HEK293T (cell line): ENCODE measurements around the gene DCTPP1.

Experiments
- CTCF ChIA-PET: fragments of 350-600 bp; formaldehyde crosslinking; extraction: SDS; loops from one replicate; lab custom pipeline; 2021; ENCODE audit warnings: antibody characterized with exemption, inconsistent platforms; lab: Yijun Ruan, JAX
- POLR2A ChIA-PET: fragments of 350-600 bp; formaldehyde crosslinking; extraction: SDS; loops from one replicate; lab custom pipeline; 2020; ENCODE audit warnings: antibody characterized with exemption, inconsistent platforms; lab: Yijun Ruan, JAX
- DNase-seq: peaks from one replicate; pipeline ENCODE4 v3.0.0; 2012; ENCODE audit warnings: mixed read lengths; ENCODE audit errors: extremely low spot score
- ARNT ChIP-seq: fragments of 450-650 bp; IDR thresholded peaks from 2 replicates; pipeline ENCODE4 v1.6.1; 2017; ENCODE audit warnings: mild to moderate bottlenecking
- BHLHE40 ChIP-seq: fragments of 450-650 bp; IDR thresholded peaks from 2 replicates; pipeline ENCODE4 v1.6.1; 2016; ENCODE audit warnings: mild to moderate bottlenecking, moderate library complexity, borderline replicate concordance
- CTBP1 ChIP-seq: fragments of 450-650 bp; IDR thresholded peaks from 2 replicates; pipeline ENCODE4 v1.6.1; 2016; ENCODE audit warnings: borderline replicate concordance
- ELF4 ChIP-seq: fragments of 450-650 bp; IDR thresholded peaks from 2 replicates; pipeline ENCODE4 v1.6.1; 2017; ENCODE audit warnings: antibody characterized with exemption
- FOXA1 ChIP-seq: fragments of 450-650 bp; IDR thresholded peaks from 2 replicates; pipeline ENCODE4 v1.6.1; 2016; ENCODE audit warnings: mild to moderate bottlenecking
- FOXK2 ChIP-seq: fragments of 450-650 bp; IDR thresholded peaks from 2 replicates; pipeline ENCODE4 v1.6.1; 2016; ENCODE audit warnings: mild to moderate bottlenecking
- FOXM1 ChIP-seq: fragments of 450-650 bp; IDR thresholded peaks from 2 replicates; pipeline ENCODE4 v1.6.1; 2017; ENCODE audit warnings: mild to moderate bottlenecking, borderline replicate concordance
- HDGF ChIP-seq: fragments of 450-650 bp; IDR thresholded peaks from 2 replicates; pipeline ENCODE4 v1.6.1; 2017; ENCODE audit warnings: antibody characterized with exemption, borderline replicate concordance
- L3MBTL2 ChIP-seq: fragments of 450-650 bp; conservative IDR thresholded peaks from 2 replicates; pipeline ENCODE4 v1.6.1; 2016; ENCODE audit warnings: mild to moderate bottlenecking
- LEF1 ChIP-seq: fragments of 450-650 bp; IDR thresholded peaks from 2 replicates; pipeline ENCODE4 v1.6.1; 2017; ENCODE audit warnings: mild to moderate bottlenecking, borderline replicate concordance
- NFRKB ChIP-seq: fragments of 450-650 bp; IDR thresholded peaks from 2 replicates; pipeline ENCODE4 v1.6.1; 2016; ENCODE audit warnings: mild to moderate bottlenecking, moderate library complexity
- SP1 ChIP-seq: fragments of 450-650 bp; IDR thresholded peaks from 2 replicates; pipeline ENCODE4 v1.6.1; 2017
- SUZ12 ChIP-seq: fragments of 450-650 bp; IDR thresholded peaks from 2 replicates; pipeline ENCODE4 v1.6.1; 2016; ENCODE audit warnings: mild to moderate bottlenecking
- TARDBP ChIP-seq: fragments of 450-650 bp; IDR thresholded peaks from 2 replicates; pipeline ENCODE4 v1.6.1; 2016
- ZNF384 ChIP-seq: fragments of 450-650 bp; IDR thresholded peaks from 2 replicates; pipeline ENCODE4 v1.6.1; 2016
- TF ChIP-seq, protein P1 (sequence below): fragments of 450-650 bp; IDR thresholded peaks from 2 replicates; pipeline ENCODE4 v1.6.1; 2016

The DCTPP1 gene

DNA sequence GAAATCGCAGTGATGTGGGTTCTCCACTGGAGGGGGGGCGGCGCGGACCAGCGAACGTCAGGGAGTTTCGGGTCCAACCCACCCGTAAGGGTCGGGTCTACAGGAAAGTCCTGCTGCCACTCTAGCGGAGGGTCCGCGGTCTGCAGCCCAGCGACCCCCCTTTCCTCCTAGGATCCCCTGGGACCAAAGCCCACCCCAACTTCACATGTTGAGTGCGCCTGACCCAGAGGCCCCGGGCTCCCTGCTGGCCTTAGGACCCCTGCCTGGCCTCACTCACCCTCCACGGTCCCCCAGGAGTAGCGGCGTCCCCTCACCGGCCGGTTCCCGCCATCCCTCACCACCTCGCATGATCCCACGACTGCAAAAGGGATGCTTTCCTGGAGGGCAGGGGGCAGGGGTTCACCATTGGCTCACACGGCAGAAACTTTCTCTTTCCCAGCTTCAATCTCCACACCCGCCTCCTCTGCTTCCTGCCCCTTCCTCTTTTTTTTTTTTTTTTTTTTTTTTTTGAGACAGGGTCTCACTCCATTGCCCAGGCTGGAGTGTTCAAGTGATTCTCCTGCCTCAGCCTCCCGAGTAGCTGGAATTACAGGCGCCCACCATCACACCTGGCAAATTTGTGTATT is 50.6 kb downstream of the DCTPP1 start:
- TF ChIP-seq HDGF (peak; percentile 65; the same call in 1 of the 2 replicates), ARNT (no peak), FOXM1 (no peak), ELF4 (no peak), CTBP1 (no peak), FOXA1 (no peak)
- no peak for DNase-seq
- ChIA-PET CTCF (no interaction called here), POLR2A (interaction anchor here (1.7 to 9.4 kb wide), 6 partner anchors 10 to 28 kb away, joined by 4 to 75 read pairs (median 13); partner anchors contain the start of genes CD2BP2, ZNF48 and ZNF771)

DNA sequence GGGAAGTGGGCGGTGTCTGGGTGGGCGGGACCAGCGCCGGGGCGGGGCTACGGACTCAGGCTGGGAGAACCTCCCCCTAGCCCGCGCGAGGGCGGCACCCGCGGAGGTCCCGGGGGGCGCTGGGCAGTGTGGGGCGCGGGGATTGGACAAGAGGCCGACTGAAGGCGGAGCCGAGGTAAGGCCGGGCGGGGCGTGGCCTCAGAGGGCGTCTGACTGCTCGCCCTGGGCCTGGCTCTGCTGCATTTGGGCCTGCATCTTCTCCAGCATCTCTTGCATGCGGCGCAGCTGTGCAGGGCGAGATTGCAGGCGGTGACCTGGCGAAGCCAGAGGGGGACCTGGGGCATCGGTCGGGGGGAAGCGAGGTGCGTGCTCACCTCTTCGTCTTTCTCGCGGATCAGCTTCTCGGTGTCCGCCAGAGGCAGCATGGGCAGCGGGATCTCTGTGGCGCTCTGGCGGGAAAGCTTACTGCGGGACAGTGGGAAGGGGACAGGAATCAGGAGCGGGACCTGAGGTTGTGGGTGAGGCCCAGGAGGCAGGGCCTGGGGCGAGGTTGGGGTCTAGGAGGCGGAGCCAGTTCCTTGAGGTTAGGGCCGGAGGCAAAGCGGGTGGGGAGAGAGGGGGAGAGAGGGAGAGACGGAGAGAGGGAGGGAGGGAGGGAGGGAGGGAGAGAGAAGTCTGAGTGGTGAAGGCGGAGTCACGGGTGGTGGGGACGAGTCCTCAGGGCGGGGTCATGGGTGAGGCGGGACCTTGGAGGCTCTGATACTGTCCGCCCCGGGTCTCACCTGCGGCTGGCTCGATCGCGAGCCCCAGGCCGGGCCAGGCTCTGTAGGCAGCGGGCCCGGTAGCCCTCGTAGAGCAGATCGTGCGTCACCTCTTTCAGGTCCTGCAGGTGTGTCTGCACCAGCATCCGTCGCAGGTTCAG is 51.3 kb downstream of the DCTPP1 start:
- ChIA-PET POLR2A (interaction anchor here (0.7 to 9.4 kb wide), 19 partner anchors 10 to 574 kb away, joined by 3 to 75 read pairs (median 4); partner anchors contain the start of genes ALDOA, CD2BP2, DCTPP1 and TBX6), CTCF (interaction anchor here (0.6 to 2.0 kb wide), 3 partner anchors 17 to 236 kb away, joined by 4 to 6 read pairs (median 6); partner anchors contain the start of gene ZNF48)
- no peak for TF ChIP-seq FOXA1
- TF ChIP-seq LEF1: no peak
- TF ChIP-seq HDGF: no peak
- no peak for TF ChIP-seq FOXK2
- no peak for TF ChIP-seq ZNF384
- TF ChIP-seq SUZ12: no peak
- no peak for TF ChIP-seq TARDBP
- no peak for TF ChIP-seq SP1
- no peak for TF ChIP-seq L3MBTL2
- TF ChIP-seq NFRKB: no peak
- TF ChIP-seq BHLHE40: no peak
- TF ChIP-seq ELF4: no peak
- peak; percentile 100 for DNase-seq

DNA sequence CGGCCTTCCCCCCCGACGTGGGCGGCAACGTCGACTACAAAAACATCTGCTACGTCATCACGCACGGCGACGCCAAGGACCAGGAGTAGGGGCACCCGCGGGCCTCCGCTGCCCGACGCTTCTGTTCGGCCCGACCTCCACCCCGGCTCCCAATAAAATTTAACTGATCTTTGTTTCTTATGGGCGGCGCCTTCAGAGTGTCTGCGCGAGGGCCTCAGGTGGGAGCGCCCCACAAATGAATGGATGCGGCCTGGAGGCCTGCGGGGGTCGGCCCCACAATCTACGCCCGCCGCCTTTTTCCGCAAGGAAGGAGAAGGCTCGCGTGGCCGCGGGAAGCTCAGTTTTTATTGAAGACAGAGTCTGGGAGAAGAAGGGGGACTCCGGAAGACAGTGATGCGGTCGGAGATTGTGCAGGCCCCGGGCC is 52.0 kb downstream of the DCTPP1 start:
- ChIA-PET POLR2A (interaction anchor here (0.7 to 9.4 kb wide), 20 partner anchors 9 to 574 kb away, joined by 3 to 75 read pairs (median 4); partner anchors contain the start of genes ALDOA, CD2BP2, DCTPP1 and TBX6), CTCF (interaction anchor here (0.6 to 2.0 kb wide), 3 partner anchors 18 to 237 kb away, joined by 4 to 6 read pairs (median 6); partner anchors contain the start of gene ZNF48)
- TF ChIP-seq SUZ12: no peak
- TF ChIP-seq, protein P1, sequence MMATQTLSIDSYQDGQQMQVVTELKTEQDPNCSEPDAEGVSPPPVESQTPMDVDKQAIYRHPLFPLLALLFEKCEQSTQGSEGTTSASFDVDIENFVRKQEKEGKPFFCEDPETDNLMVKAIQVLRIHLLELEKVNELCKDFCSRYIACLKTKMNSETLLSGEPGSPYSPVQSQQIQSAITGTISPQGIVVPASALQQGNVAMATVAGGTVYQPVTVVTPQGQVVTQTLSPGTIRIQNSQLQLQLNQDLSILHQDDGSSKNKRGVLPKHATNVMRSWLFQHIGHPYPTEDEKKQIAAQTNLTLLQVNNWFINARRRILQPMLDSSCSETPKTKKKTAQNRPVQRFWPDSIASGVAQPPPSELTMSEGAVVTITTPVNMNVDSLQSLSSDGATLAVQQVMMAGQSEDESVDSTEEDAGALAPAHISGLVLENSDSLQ: no peak
- TF ChIP-seq ELF4: no peak
- TF ChIP-seq NFRKB: no peak
- no peak for TF ChIP-seq FOXK2
- TF ChIP-seq FOXM1: no peak
- no peak for TF ChIP-seq TARDBP
- no peak for TF ChIP-seq FOXA1
- no peak for TF ChIP-seq ZNF384
- TF ChIP-seq CTBP1: no peak
- no peak for TF ChIP-seq SP1
- TF ChIP-seq BHLHE40: no peak
- peak; percentile 88 for DNase-seq

DNA sequence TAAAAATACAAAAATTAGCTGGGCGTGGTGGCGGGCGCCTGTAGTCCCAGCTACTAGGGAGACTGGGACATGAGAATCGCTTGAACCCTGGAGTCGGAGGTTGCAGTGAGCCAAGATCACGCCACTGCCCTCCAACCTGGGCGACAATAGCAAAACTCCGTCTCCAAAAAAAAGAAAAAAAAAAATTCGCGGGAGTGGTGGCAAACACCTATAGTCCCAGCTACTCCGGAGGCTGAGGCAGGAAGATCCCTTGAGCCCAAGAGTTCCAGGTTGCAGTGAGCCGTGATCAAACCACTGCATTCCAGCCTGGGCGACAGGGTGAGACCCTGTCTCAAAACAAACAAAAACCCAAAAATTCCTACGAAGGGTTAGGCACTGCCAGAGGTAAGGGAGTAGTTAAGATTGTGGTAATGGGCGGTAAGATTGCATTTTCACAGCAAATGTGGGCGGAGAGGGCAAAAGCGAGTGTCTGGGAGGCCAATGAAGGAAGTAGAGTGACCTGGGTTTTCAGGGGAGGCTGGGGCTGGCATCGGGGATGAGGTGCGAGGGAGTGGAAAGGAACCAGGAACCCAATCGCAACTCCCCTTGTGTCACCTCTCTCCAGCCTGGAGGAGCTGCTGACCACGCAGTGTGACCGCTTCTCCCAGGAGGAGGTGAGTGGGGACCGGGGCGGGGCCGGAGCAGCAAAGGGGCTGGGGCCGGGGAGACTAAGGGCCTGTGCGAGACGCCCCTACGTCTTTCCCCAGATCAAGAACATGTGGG is 52.6 kb downstream of the DCTPP1 start:
- no peak for DNase-seq
- POLR2A ChIA-PET: interaction anchor here (0.9 to 9.4 kb wide), 20 partner anchors 8 to 573 kb away, joined by 3 to 75 read pairs (median 6); partner anchors contain the start of genes ALDOA, CD2BP2, DCTPP1 and TBX6
- no peak for TF ChIP-seq FOXK2
- TF ChIP-seq BHLHE40: no peak
- TF ChIP-seq TARDBP: no peak
- no peak for TF ChIP-seq ARNT
- no peak for TF ChIP-seq SUZ12
- TF ChIP-seq SP1: no peak
- no peak for TF ChIP-seq L3MBTL2
- no peak for TF ChIP-seq ELF4
- CTCF ChIA-PET: interaction anchor here (0.6 to 2.0 kb wide), 4 partner anchors 18 to 285 kb away, joined by 3 to 6 read pairs (median 5); partner anchors contain the start of gene ZNF48

DNA sequence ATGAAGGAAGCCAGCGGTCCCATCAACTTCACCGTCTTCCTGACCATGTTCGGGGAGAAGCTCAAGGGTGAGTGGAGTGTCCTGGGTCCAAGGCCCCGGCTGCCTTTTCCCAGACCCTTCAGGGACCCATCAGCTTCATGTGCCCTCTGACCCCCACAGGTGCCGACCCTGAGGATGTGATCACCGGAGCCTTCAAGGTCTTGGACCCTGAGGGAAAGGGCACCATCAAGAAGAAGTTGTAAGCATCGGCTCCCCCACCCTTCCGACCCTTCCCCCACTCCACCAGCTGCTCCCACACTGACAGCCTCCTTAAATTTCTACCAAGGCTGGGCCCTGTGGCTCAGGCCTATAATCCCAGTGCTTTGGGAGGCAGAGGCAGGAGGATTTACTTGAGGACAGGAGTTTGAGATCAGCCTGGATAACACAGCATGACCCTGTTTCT is 53.3 kb downstream of the DCTPP1 start:
- DNase-seq: no peak
- ChIA-PET CTCF (interaction anchor here (0.7 kb wide), 2 partner anchors 225 to 284 kb away, joined by 3 read pairs; no protein-coding TSS in a partner anchor), POLR2A (interaction anchor here (1.4 to 9.4 kb wide), 7 partner anchors 9 to 498 kb away, joined by 3 to 75 read pairs (median 7); partner anchors contain the start of genes ZNF48 and ZNF771)
- TF ChIP-seq NFRKB (no peak), FOXA1 (no peak), ELF4 (no peak)

DNA sequence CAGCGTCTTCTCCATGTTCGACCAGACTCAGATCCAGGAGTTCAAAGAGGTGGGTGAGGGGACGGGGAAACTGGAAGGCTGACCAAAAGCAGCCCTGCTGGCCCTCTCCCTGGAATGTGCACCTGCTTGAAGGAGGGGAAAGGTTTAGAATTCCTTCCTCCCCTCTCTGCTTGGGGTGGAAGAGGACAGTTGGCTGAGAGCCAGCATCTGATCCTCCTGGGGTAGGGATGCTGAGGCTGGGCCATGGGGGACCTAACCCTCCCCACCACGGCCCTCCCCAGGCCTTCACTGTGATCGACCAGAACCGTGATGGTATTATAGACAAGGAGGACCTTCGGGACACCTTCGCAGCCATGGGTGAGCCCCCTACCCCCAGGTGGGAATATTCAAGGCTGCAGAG is 54.0 kb downstream of the DCTPP1 start:
- TF ChIP-seq ELF4: no peak
- no peak for TF ChIP-seq SUZ12
- TF ChIP-seq, protein P1: no peak
- no peak for TF ChIP-seq HDGF
- TF ChIP-seq CTBP1: no peak
- TF ChIP-seq BHLHE40: no peak
- TF ChIP-seq SP1: no peak
- no peak for TF ChIP-seq NFRKB
- no peak for TF ChIP-seq L3MBTL2
- no peak for TF ChIP-seq FOXK2
- no peak for TF ChIP-seq ZNF384
- no peak for TF ChIP-seq TARDBP
- ChIA-PET POLR2A (interaction anchor here (1.4 to 9.4 kb wide), 5 partner anchors 9 to 499 kb away, joined by 3 to 75 read pairs (median 7); partner anchors contain the start of genes ZNF48 and ZNF771), CTCF (interaction anchor here (0.7 kb wide), 1 partner anchor 226 kb away, joined by 3 read pairs; no protein-coding TSS in a partner anchor)

More for the DNA sequence above, 54.0 kb downstream of the DCTPP1 start:
- no peak for DNase-seq
